Mucosa of descending colon (tissue), 3 donors: ENCODE measurements around the gene CNDP1. TPM values are rescaled to one million over a fixed set of nuclear protein-coding genes. Genes with fewer than 3 reads are reported as not detected.

Experiments used
- ATAC-seq: fragments of 200-7000 bp; cut with Tn5 transposase; one replicate; pipeline ENCODE4 v1.9.1; 2020; ENCODE audit warnings: mild to moderate bottlenecking, moderate library complexity
- DNase-seq, 3 donors: peaks; one replicate each; pipeline ENCODE4 v3.0.0-alpha.2; 2020
- H3K36me3 ChIP-seq: fragments of 200-600 bp; one replicate; pipeline ENCODE4 v1.8.0; 2021; ENCODE audit warnings: low read depth, mild to moderate bottlenecking
- H3K4me1 ChIP-seq: fragments of 200-600 bp; one replicate; pipeline ENCODE4 v1.8.0; 2021; ENCODE audit warnings: low read depth, mild to moderate bottlenecking
- H3K4me3 ChIP-seq: fragments of 200-600 bp; one replicate; pipeline ENCODE4 v1.8.0; 2021; ENCODE audit warnings: mild to moderate bottlenecking
- H3K9me3 ChIP-seq: fragments of 200-600 bp; one replicate; pipeline ENCODE4 v1.8.0; 2021; ENCODE audit warnings: mild to moderate bottlenecking
- intact Hi-C, 2 donors: fragments of 100-400 bp; cut with DNase I in 1 of 2; cut with micrococcal nuclease in 1 of 2; formaldehyde crosslinking; loops; one replicate each; pipeline versions ENCODE4 v1.11.0 to v1.11.1; 2022; cut with DNase I, micrococcal nuclease
- total RNA-seq, 3 donors: library from RNA; stranded (reverse); fragmentation: NEBNext Ultra II Directional in 2 of 3; extraction: Animal tissue kit (Norgen Biotek cat#: 25700) in 2 of 3; gene quantifications; one replicate each; pipeline versions ENCODE4 v1.2.1 to v1.2.4, GENCODE V29; 2021 to 2023
- TF ChIP-seq, protein P1 (sequence below): fragments of 200-600 bp; IDR thresholded peaks from one replicate; pipeline ENCODE4 v1.8.0; 2022; ENCODE audit warnings: antibody characterized with exemption, mild to moderate bottlenecking
- donor health status: DM: no; HTN: no; CAD: no; lungs with moderate emphysema.
- donor health status: DM: no; HTN: no; CAD: no.
- donor health status: DM: no; HTN: yes; CAD: no.

CNDP1 gene
- total RNA-seq, 3 donors from 2014 or later: 0.19 to 0.32 (median 0.19) TPM

DNA sequence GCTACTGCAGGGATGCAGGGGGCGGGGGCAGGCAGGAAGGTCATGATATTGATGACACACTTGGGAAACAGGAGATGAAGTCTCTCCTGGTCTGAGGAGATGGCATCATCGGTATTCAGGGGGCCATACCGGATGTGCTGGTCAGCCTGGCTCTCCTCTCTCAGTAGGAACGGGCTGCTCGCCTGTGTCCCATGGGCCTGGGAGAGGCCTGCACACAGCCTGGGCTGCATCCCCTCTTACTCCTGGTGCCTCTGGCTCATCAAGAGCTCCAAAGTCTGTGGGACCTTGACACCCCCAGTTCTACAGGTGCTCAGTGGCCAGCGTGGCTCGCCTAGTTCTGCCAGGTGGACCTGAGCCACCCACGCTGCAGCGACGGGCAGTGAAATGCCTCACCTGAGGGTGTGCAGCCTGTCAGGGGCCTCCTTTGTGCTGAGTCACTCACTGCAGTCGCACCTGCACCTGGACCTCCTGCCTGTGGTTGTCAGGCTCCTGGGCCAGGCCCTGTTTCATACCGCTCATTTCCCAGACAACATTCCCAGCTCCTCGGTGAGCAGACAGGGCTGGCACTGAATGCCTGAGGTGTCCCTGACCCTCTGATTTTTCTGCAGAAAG, 18.6 kb upstream of the CNDP1 start:
- DNase-seq (no peak), ATAC-seq (no peak)
- TF ChIP-seq, protein P1, sequence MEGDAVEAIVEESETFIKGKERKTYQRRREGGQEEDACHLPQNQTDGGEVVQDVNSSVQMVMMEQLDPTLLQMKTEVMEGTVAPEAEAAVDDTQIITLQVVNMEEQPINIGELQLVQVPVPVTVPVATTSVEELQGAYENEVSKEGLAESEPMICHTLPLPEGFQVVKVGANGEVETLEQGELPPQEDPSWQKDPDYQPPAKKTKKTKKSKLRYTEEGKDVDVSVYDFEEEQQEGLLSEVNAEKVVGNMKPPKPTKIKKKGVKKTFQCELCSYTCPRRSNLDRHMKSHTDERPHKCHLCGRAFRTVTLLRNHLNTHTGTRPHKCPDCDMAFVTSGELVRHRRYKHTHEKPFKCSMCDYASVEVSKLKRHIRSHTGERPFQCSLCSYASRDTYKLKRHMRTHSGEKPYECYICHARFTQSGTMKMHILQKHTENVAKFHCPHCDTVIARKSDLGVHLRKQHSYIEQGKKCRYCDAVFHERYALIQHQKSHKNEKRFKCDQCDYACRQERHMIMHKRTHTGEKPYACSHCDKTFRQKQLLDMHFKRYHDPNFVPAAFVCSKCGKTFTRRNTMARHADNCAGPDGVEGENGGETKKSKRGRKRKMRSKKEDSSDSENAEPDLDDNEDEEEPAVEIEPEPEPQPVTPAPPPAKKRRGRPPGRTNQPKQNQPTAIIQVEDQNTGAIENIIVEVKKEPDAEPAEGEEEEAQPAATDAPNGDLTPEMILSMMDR: no peak
- H3K9me3 ChIP-seq: no peaks in the 10 kb centered on the region
- H3K36me3 ChIP-seq: no peaks in the 10 kb centered on the region
- intact Hi-C loops: no loop called here
- no peaks in the 10 kb centered on the region for H3K4me1 ChIP-seq
- no peak overlapping the region for H3K4me3 ChIP-seq

DNA sequence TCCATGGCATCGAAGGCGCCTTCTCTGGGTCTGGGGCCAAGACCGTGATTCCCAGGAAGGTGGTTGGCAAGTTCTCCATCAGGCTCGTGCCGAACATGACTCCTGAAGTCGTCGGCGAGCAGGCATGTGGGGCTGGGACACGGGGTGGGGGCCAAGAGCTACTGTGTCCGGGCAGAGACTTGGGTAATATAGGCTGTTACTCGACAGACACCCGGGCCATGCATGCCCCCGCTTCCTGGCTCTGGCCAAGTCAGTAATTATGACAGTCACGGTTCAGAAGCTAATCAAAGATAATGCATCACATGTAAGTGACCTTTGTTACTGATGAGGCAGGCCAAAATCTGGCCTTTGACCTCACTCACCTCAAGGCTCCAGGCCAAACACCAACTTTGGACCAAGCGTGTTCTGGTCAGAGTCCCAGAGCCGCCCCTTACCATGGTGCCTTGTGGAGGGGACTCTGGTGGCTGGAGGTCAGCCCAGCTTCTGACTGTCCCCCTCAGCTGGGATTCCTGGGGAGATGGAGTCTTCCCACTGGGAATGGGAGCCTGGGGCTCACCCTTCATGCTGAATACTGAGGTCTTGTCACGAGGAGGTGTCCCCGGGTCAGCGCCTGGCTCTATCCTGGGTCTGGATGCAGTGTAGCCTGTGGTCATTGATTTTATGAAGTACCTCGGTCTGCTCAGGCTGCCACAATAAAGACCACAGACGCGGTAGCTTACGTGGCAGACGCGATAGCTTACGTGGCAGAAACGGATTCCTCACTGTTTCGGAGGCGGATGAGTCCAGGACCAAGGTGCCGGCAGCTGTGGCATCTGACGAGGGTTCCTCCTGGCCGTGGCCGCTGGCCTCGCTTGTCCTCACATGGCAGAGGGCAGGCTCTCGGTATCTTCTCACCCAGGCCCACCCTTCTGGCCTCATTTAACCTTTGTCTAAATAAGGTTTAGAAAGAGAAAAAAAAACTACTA, 17.7 kb upstream of the CNDP1 start:
- no peak for DNase-seq
- H3K9me3 ChIP-seq: no peaks in the 10 kb centered on the region
- H3K4me1 ChIP-seq: no peaks in the 10 kb centered on the region
- H3K4me3 ChIP-seq: no peak overlapping the region
- no peak for ATAC-seq
- TF ChIP-seq, protein P1: no peak
- intact Hi-C loops: no loop called here
- no peaks in the 10 kb centered on the region for H3K36me3 ChIP-seq

DNA sequence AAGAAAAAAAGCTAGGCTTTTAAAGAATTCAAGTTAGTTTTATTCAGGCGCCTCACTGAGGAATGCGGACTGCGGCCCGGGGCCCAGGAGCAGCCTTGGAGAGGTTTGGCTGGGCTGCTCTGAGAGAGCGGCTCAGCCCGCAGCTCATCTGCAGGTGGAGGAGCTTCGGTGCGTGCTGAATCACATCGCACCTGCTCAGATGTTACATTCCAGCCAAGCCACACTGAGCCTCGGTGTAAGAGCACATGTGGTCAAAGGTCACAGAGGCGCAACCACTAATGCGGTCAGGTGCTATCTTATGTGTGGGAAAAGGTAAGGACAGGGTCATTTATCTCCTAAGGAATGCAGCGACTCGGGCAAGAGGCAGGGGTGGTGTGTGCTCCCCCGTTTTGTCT, 17.1 kb upstream of the CNDP1 start:
- intact Hi-C loops: no loop called here
- H3K36me3 ChIP-seq: no peaks in the 10 kb centered on the region
- no peak for DNase-seq
- ATAC-seq: peak; percentile 73
- TF ChIP-seq, protein P1: no peak
- no peak overlapping the region for H3K4me3 ChIP-seq
- H3K9me3 ChIP-seq: no peaks in the 10 kb centered on the region
- no peaks in the 10 kb centered on the region for H3K4me1 ChIP-seq

DNA sequence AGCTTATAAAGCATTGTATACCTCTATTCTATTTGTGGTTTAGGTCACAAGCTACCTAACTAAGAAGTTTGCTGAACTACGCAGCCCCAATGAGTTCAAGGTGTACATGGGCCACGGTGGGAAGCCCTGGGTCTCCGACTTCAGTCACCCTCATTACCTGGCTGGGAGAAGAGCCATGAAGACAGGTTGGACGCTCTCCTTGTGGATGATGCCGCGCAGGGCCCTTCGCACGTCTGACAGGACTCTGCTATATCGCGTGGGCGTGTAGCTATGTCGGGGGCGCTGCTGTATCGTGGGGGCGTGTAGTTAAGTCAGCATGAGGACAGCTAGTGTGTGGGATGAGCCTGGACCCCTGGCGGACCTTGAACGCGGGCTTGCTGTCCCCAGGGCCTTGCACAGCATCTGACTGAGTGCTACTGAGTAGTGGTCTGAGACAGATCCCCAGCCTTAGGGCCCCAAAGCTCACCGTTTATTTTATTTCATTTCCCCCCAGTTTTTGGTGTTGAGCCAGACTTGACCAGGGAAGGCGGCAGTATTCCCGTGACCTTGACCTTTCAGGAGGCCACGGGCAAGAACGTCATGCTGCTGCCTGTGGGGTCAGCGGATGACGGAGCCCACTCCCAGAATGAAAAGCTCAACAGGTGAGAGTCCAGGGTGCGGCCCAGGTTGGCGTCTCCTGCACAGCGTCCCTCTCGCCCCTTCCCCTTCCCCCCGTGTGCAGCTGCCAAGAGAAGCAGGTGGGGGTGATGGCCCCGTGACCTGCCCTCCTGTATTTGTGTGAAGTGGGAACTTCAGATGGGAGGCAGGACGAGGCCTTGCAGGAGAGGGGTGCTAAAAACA, 15.6 kb upstream of the CNDP1 start:
- TF ChIP-seq, protein P1: no peak
- Histone ChIP-seq H3K4me3 (no peak overlapping the region), H3K36me3 (no peaks in the 10 kb centered on the region), H3K9me3 (no peaks in the 10 kb centered on the region), H3K4me1 (no peaks in the 10 kb centered on the region)
- intact Hi-C loops: no loop called here
- no peak for ATAC-seq
- no peak for DNase-seq

DNA sequence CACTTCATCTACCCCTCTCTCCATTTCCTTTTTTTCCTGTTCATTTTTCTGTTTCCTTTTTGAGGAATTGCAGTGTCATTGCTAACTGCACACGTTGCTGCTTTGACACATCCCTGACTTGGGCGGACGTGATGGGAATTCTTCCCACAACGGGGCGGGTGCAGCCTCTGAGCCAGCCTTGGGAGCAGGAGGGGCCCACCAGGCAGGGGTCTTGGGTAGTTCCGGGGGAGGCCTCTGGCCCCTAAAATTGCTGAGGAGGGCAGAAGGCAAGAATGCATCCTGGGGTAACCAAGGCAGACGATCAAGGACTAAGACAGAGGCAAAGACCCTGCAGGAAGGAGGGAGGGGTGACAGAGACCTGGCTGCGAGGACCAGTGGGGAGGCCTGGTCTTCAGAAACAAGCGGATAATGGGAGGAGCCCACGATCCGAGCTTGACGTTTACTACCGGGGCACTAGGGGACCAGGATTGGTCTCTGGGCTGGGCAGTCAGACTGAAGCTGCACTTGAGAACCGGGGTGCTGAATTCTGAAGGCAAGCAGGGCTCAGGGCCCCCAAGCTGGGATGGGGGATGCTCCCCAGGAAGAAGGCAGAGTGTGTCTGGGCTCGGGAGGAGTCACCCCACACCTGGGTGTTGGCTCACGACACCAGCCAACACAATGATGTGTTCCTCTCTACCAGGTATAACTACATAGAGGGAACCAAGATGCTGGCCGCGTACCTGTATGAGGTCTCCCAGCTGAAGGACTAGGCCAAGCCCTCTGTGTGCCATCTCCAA, 14.8 kb upstream of the CNDP1 start:
- Histone ChIP-seq H3K4me3 (no peak overlapping the region), H3K36me3 (no peaks in the 10 kb centered on the region), H3K9me3 (no peaks in the 10 kb centered on the region), H3K4me1 (peaks cover 2% of the 10 kb centered on the region)
- DNase-seq (no peak), ATAC-seq (no peak)
- TF ChIP-seq, protein P1: no peak
- intact Hi-C loops: no loop called here
